HCT116 (cell line): Measurements from ENCODE around the gene LY86. TPM values are rescaled to one million over a fixed set of nuclear protein-coding genes. Genes with fewer than 3 reads are reported as not detected.

Experiments used
- ATAC-seq: fragments of 200-7000 bp; cut with Tn5 transposase; 2 replicates; pipeline ENCODE4 v1.9.1; 2020; ENCODE audit warnings: mild to moderate bottlenecking, moderate library complexity
- BruUV-seq: library from RNA; stranded (reverse); fragments of 400-500 nt; replicated peaks from 2 replicates; lab custom pipeline; 2021; lab: Mats Ljungman, UMichigan
- CTCF ChIA-PET: fragments of 300-600 bp; sonication (Branson Sonifier 250); formaldehyde crosslinking; loops from one replicate; lab custom pipeline; 2021; ENCODE audit warnings: antibody characterized with exemption; lab: Charles Lee
- POLR2A ChIA-PET: fragments of 300-600, 350-600 bp; sonication (Branson Sonifier 250); formaldehyde crosslinking; loops from one replicate; lab custom pipeline; 2021; ENCODE audit warnings: antibody characterized with exemption; lab: Charles Lee
- RAD21 ChIA-PET, 2 experiments: fragments of 300-600 bp; sonication (Branson Sonifier 250); formaldehyde crosslinking; loops; one replicate each; lab custom pipeline; 2023; ENCODE audit warnings: low total read pairs in 2 of 2; ENCODE audit not compliant: uncharacterized antibody in 2 of 2, unreplicated experiment in 2 of 2, low non-redundant PET in 1 of 2; lab: Charles Lee
- DNase-seq: peaks from one replicate; pipeline ENCODE4 v3.0.0-alpha.2; 2010; ENCODE audit warnings: low read depth, low spot score
- H2AFZ ChIP-seq: fragments of 200-600 bp; shearing (Covaris generic), sonication (generic); 2 replicates; pipeline ENCODE4 v1.6.1; 2017; ENCODE audit warnings: low read depth, mixed run types, mixed read lengths, antibody characterized with exemption, low read length; ENCODE audit not compliant: poor library complexity, severe bottlenecking
- H3K27ac ChIP-seq: 2 replicates; pipeline ENCODE4 v1.5.1; 2012; ENCODE audit warnings: low read depth, low read length
- H3K27me3 ChIP-seq: fragments of 200-600 bp; sonication (generic); 2 replicates; pipeline ENCODE4 v1.6.1; 2016; ENCODE audit warnings: mixed run types, low read length, mixed read lengths; ENCODE audit not compliant: insufficient read depth
- H3K36me3 ChIP-seq, 2 experiments: fragments of 200-500 bp in 1 of 2; fragments of 200-600 bp in 1 of 2; sonication (Bioruptor generic) in 1 of 2; sonication (generic) in 1 of 2; 2 replicates each; pipeline versions ENCODE4 v1.5.1 to v1.6.1; 2014 to 2016; ENCODE audit warnings: low read length in 2 of 2, inconsistent platforms in 1 of 2, mixed read lengths in 1 of 2, mixed run types in 1 of 2; ENCODE audit not compliant: insufficient read depth in 2 of 2, control insufficient read depth in 1 of 2
- H3K4me1 ChIP-seq, 2 experiments: fragments of 200-600 bp in 1 of 2; sonication (generic) in 1 of 2; 2 replicates each; pipeline versions ENCODE4 v1.5.1 to v1.6.1; 2012 to 2017; ENCODE audit warnings: low read length in 2 of 2, inconsistent platforms in 1 of 2, mild to moderate bottlenecking in 1 of 2, mixed read lengths in 1 of 2, mixed run types in 1 of 2, moderate library complexity in 1 of 2; ENCODE audit not compliant: insufficient read depth in 2 of 2, control insufficient read depth in 1 of 2
- H3K4me2 ChIP-seq: fragments of 200-600 bp; sonication (generic); 2 replicates; pipeline ENCODE4 v1.6.1; 2017; ENCODE audit warnings: mixed run types, low read length, mixed read lengths
- H3K4me3 ChIP-seq, 2 experiments: fragments of 200-600 bp in 1 of 2; sonication (generic) in 1 of 2; replicated peaks in 1 of 2; 2 replicates each; pipeline ENCODE4 v1.5.1; 2011 to 2016; ENCODE audit warnings: low read length in 2 of 2, control low read depth in 1 of 2, low read depth in 1 of 2, mild to moderate bottlenecking in 1 of 2, mixed read lengths in 1 of 2, mixed run types in 1 of 2
- H3K79me2 ChIP-seq: fragments of 200-600 bp; sonication (generic); 2 replicates; pipeline ENCODE4 v1.6.1; 2017; ENCODE audit warnings: mild to moderate bottlenecking, mixed run types, low read length, moderate library complexity, mixed read lengths; ENCODE audit not compliant: insufficient read depth
- H3K9ac ChIP-seq: fragments of 200-600 bp; sonication (generic); 2 replicates; pipeline ENCODE4 v1.6.1; 2016; ENCODE audit warnings: low read length, mixed read lengths
- H3K9me2 ChIP-seq: fragments of 200-600 bp; sonication (generic), shearing (Covaris generic); 2 replicates; pipeline ENCODE4 v1.6.1; 2017; ENCODE audit warnings: mixed run types, mild to moderate bottlenecking, moderate library complexity; ENCODE audit not compliant: insufficient read depth
- H3K9me3 ChIP-seq, 2 experiments: fragments of 200-500 bp in 1 of 2; fragments of 200-600 bp in 1 of 2; sonication (Bioruptor generic) in 1 of 2; sonication (generic) in 1 of 2; 2 replicates each; pipeline ENCODE4 v1.6.1; 2014 to 2017; ENCODE audit warnings: low read length in 2 of 2, mixed read lengths in 2 of 2, inconsistent platforms in 1 of 2, low read depth in 1 of 2, mild to moderate bottlenecking in 1 of 2, mixed run types in 1 of 2, moderate library complexity in 1 of 2; ENCODE audit not compliant: control insufficient read depth in 1 of 2, insufficient read depth in 1 of 2
- H4K20me1 ChIP-seq: fragments of 200-600 bp; sonication (generic), shearing (Covaris generic); 2 replicates; pipeline ENCODE4 v1.6.1; 2017; ENCODE audit warnings: mixed run types, mild to moderate bottlenecking, moderate library complexity; ENCODE audit not compliant: insufficient read depth
- ATF3 ChIP-seq: IDR thresholded peaks from 2 replicates; pipeline ENCODE4 v1.6.1; 2012
- CBX3 ChIP-seq: IDR thresholded peaks from 2 replicates; pipeline ENCODE4 v1.6.1; 2012; ENCODE audit warnings: low read depth
- CEBPB ChIP-seq: IDR thresholded peaks from 2 replicates; pipeline ENCODE4 v1.6.1; 2012; ENCODE audit warnings: low read depth
- CTCF ChIP-seq, 3 experiments: fragments of 200-600 bp in 1 of 3; sonication (generic) in 1 of 3; IDR thresholded peaks in 2 of 3; conservative IDR thresholded peaks in 1 of 3; 2 replicates each; pipeline ENCODE4 v1.5.1; 2012 to 2017; ENCODE audit warnings: low read depth in 2 of 3, low read length in 2 of 3, antibody characterized with exemption in 1 of 3, borderline replicate concordance in 1 of 3, control low read depth in 1 of 3, mild to moderate bottlenecking in 1 of 3, mixed read lengths in 1 of 3, mixed run types in 1 of 3, moderate library complexity in 1 of 3; ENCODE audit not compliant: insufficient read depth in 1 of 3
- EGR1 ChIP-seq: IDR thresholded peaks from 2 replicates; pipeline ENCODE4 v1.6.1; 2012; ENCODE audit warnings: low read depth
- EZH2phosphoT487 ChIP-seq: fragments of 200-600 bp; IDR thresholded peaks from 2 replicates; pipeline ENCODE4 v1.6.1; 2018; ENCODE audit warnings: antibody characterized with exemption, borderline replicate concordance
- JUND ChIP-seq: IDR thresholded peaks from 2 replicates; pipeline ENCODE4 v1.6.1; 2012
- MAX ChIP-seq: IDR thresholded peaks from 2 replicates; pipeline ENCODE4 v1.6.1; 2012
- POLR2A ChIP-seq: IDR thresholded peaks from 2 replicates; pipeline ENCODE4 v1.7.0; 2011; ENCODE audit warnings: borderline replicate concordance; ENCODE audit not compliant: insufficient read depth, insufficient read length; ENCODE audit errors: extremely low read depth
- POLR2AphosphoS5 ChIP-seq: IDR thresholded peaks from 2 replicates; pipeline ENCODE4 v1.6.1; 2011; ENCODE audit warnings: mild to moderate bottlenecking, low read depth, low read length, moderate library complexity
- ZNF274 ChIP-seq: fragments of 200-500 bp; sonication (Bioruptor generic); IDR thresholded peaks from 2 replicates; pipeline ENCODE4 v1.6.1; 2014; ENCODE audit warnings: mild to moderate bottlenecking, low read depth, low read length, inconsistent platforms
- intact Hi-C: fragments of 100-400 bp; cut with micrococcal nuclease; formaldehyde crosslinking; loops from 2 replicates; pipeline ENCODE4 v1.10.0; 2022
- total RNA-seq: library from RNA; stranded (reverse); gene quantifications from one replicate; pipeline ENCODE4 v1.2.1, GENCODE V29; 2021; ENCODE audit not compliant: unreplicated experiment

Gene LY86
- total RNA-seq, 1 experiment from 2014 or later = not detected

DNA sequence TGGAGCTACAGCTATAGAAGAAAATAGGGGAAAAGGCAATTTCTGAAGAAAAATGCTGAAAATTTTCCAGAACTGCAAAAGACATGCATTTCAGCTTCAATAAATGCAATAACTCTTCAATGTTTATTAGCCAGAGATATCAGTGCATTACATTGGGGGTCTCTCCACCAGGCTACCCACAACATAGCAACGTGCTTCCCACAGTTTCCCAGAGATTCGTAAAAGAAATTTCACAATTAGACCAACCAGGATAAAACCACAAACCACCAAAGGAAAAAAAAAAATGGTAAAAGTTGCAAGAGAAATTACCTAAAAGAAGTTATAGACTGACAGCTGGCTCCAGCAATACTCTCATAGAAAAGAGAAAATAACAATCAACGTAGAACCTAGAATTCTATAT, 16.0 kb downstream of the LY86 start:
- Histone ChIP-seq H2AFZ (no peak overlapping the region), H4K20me1 (no peaks in the 10 kb centered on the region), H3K4me3 (no peak overlapping the region), H3K9me3 (no peaks in the 10 kb centered on the region), H3K4me2 (no peak overlapping the region), H3K27me3 (peaks cover under 1% of the 10 kb centered on the region; the same call in 1 of the 2 replicates), H3K36me3 (no peaks in the 10 kb centered on the region), H3K9me2 (no peaks in the 10 kb centered on the region), H3K27ac (no peak overlapping the region), H3K79me2 (no peaks in the 10 kb centered on the region), H3K4me1 (no peaks in the 10 kb centered on the region), H3K9ac (no peak overlapping the region)
- TF ChIP-seq ZNF274 (no peak), CTCF (IDR thresholded peaks at IDR 0.05 in 2 of 3, conservative IDR thresholded peaks at IDR 0.05 in 1 of 3; ENCODE audit: borderline replicate concordance in 1 of 3, insufficient read depth in 1 of 3, low read depth in 2 of 3, low read length in 2 of 3) (no peak), POLR2AphosphoS5 (no peak), MAX (no peak), EZH2phosphoT487 (no peak), EGR1 (no peak), ATF3 (no peak), JUND (no peak)
- no TSS peak for BruUV-seq
- ChIA-PET RAD21 (no interaction called here), CTCF (no interaction called here), POLR2A (no interaction called here)
- DNase-seq (no peak), ATAC-seq (no peak)
- intact Hi-C loops = no loop called here

GRCh38 chr6:6605873-6606272, 17.4 kb downstream of the LY86 start:
- ChIA-PET CTCF (no interaction called here), RAD21 (no interaction called here), POLR2A (no interaction called here)
- no peak overlapping the region for H2AFZ ChIP-seq
- DNase-seq (no peak), ATAC-seq (no peak)
- H3K9me2 ChIP-seq = no peaks in the 10 kb centered on the region
- H3K4me1 ChIP-seq = no peaks in the 10 kb centered on the region
- H3K27me3 ChIP-seq = no peaks in the 10 kb centered on the region
- H3K4me3 ChIP-seq = no peak overlapping the region
- no peak overlapping the region for H3K9ac ChIP-seq
- no peaks in the 10 kb centered on the region for H3K79me2 ChIP-seq
- no peaks in the 10 kb centered on the region for H3K36me3 ChIP-seq
- no peak overlapping the region for H3K4me2 ChIP-seq
- intact Hi-C loops = no loop called here
- H3K27ac ChIP-seq = no peak overlapping the region
- BruUV-seq = no TSS peak
- no peaks in the 10 kb centered on the region for H3K9me3 ChIP-seq
- H4K20me1 ChIP-seq = no peaks in the 10 kb centered on the region
- TF ChIP-seq CTCF (IDR thresholded peaks at IDR 0.05 in 2 of 3, conservative IDR thresholded peaks at IDR 0.05 in 1 of 3; ENCODE audit: borderline replicate concordance in 1 of 3, insufficient read depth in 1 of 3, low read depth in 2 of 3, low read length in 2 of 3) (no peak), POLR2A (no peak), CEBPB (no peak), CBX3 (no peak), ATF3 (no peak)
